Activated naive CD4-positive, alpha-beta T cell treated with anti-CD3 and anti-CD28 coated beads, Interleukin-2, amount 50 U/mL, for 24 hours (primary cell): ENCODE measurements around the gene TSHZ1.

Source experiments
- H3K27ac Mint-ChIP-seq: one replicate; pipeline ENCODE4 v1.8.0; 2021; ENCODE audit warnings: mild to moderate bottlenecking, mixed read lengths
- H3K27me3 Mint-ChIP-seq: one replicate; pipeline ENCODE4 v1.8.0; 2021; ENCODE audit warnings: mixed read lengths
- H3K36me3 Mint-ChIP-seq: one replicate; pipeline ENCODE4 v1.8.0; 2021; ENCODE audit warnings: mixed read lengths
- H3K4me1 Mint-ChIP-seq: one replicate; pipeline ENCODE4 v1.8.0; 2021; ENCODE audit warnings: mixed read lengths
- H3K4me3 Mint-ChIP-seq: one replicate; pipeline ENCODE4 v1.8.0; 2021; ENCODE audit warnings: mild to moderate bottlenecking, mixed read lengths
- H3K9me3 Mint-ChIP-seq: one replicate; pipeline ENCODE4 v1.8.0; 2021; ENCODE audit warnings: mixed read lengths

Gene TSHZ1

DNA sequence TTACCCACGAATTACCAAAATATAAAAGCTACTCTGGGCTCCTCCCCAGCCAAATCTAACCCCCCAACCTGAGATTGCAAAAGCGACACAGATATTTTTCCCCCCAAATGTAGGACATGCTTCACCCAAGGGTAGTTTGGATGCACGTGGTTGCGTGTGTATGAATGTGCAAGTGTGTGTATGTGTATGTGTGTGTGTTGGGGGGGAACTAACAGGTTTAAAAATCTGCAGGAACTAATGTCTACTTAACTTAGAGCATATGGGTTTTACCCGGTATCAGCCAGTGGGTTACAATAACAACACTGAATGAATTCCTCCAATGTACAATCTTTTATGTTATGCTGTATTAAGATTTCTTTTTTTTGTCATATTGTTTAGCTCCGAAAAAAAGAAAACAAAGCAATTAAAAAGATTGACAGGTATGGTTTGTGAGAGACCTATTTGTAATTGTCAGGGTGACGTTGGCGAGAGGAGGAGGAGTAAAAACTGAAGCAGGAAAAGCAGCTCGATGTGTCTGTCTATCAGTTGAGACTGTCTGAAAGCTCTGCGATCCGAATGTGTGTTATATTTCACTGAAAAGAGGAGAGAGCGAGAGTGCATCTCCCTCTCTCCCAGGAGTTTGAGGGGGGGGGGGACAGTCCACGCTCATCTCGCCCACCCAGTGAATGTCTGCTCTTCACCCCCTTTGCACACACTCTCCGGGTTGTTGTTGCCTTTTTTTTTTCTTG is at the start of gene TSHZ1:
TSHZ1 (plus strand) TSS at position 524 of the 728 bp plus-strand sequence. CDS start 1,080 bp downstream, outside the sequence.
- peak within 1 kb of the TSS; percentile 98 for H3K27ac Mint-ChIP-seq
- H3K4me3 Mint-ChIP-seq: peak within 1 kb of the TSS; percentile 99
- H3K36me3 Mint-ChIP-seq: peaks cover 2% of the 10 kb centered on the region
- H3K4me1 Mint-ChIP-seq: peaks cover 72% of the 10 kb centered on the region
- H3K27me3 Mint-ChIP-seq: no peaks in the 10 kb centered on the region
- H3K9me3 Mint-ChIP-seq: no peaks in the 10 kb centered on the region

DNA sequence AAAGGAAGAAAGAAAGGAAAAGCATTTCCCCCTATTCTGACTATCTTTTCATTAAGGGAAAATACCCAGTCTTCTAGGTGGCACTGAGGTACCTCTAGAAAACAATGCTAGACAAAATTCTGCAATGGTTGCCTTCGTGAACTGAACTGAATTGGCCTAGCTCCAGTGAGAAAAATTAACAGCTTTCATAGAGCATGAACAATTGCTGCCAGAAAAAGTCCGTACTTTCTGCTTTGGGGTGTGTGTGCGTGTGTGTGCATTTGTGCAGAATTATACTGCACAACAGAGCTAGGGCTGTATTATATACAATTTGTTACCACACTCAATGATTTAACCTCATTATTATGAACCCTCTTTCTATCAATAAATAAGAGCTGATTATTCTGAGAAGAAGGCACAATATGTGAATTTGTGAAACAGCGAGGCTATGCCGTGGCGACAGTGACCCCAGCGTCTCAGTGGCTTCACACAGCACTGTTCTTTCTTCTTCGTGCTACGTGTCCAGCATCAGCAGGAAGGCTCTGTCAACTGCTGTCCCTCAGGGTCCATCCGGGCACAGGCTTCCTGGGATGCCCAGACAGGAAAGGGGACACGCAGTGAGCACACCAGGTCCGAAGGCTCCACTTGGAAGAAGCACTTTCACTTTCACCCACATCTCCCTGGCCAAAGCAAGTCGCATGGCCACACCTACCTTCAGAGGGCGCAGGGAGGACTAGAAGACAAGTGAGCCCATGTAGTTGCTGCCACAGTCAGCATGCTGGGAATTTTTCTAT is 49.2 kb upstream of the TSHZ1 start:
- Mint-ChIP-seq H3K36me3 (no peaks in the 10 kb centered on the region), H3K27me3 (no peaks in the 10 kb centered on the region), H3K9me3 (no peaks in the 10 kb centered on the region), H3K4me1 (peaks cover 15% of the 10 kb centered on the region), H3K27ac (peak overlapping the region; percentile 27), H3K4me3 (peak overlapping the region; percentile 88)

GRCh38 chr18:75162467-75162866 is 48.1 kb upstream of the TSHZ1 start:
- H3K27me3 Mint-ChIP-seq: no peaks in the 10 kb centered on the region
- H3K4me3 Mint-ChIP-seq: peak overlapping the region; percentile 6
- no peak overlapping the region for H3K27ac Mint-ChIP-seq
- no peaks in the 10 kb centered on the region for H3K36me3 Mint-ChIP-seq
- H3K4me1 Mint-ChIP-seq: peaks cover 15% of the 10 kb centered on the region
- no peaks in the 10 kb centered on the region for H3K9me3 Mint-ChIP-seq

DNA sequence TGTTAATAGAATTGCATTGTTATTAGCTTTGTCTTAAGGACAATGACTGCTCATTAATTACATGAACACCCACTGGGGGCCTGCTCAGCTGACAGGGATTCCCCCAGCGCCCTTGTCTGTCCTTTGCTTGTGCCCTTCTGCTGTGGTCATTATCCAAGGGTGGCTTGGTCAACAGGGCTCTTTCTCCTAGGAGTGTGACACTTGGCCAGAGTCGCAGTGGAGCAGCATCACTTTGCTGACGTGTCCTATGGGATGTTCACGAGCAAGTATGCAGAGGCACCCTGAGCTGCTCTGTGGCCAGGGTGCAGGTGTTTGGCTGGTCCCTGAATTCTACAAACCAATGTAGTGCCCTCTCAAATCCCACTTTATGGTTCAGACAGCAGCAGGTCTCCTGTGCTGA is 47.6 kb upstream of the TSHZ1 start:
- no peak overlapping the region for H3K27ac Mint-ChIP-seq
- peaks cover 15% of the 10 kb centered on the region for H3K4me1 Mint-ChIP-seq
- no peaks in the 10 kb centered on the region for H3K27me3 Mint-ChIP-seq
- no peaks in the 10 kb centered on the region for H3K36me3 Mint-ChIP-seq
- no peaks in the 10 kb centered on the region for H3K9me3 Mint-ChIP-seq
- no peak overlapping the region for H3K4me3 Mint-ChIP-seq

GRCh38 chr18:75163736-75164135 is 46.9 kb upstream of the TSHZ1 start:
- peaks cover 15% of the 10 kb centered on the region for H3K4me1 Mint-ChIP-seq
- no peak overlapping the region for H3K27ac Mint-ChIP-seq
- H3K27me3 Mint-ChIP-seq: no peaks in the 10 kb centered on the region

GRCh38 chr18:75164479-75164878 is 46.1 kb upstream of the TSHZ1 start:
- no peaks in the 10 kb centered on the region for H3K36me3 Mint-ChIP-seq
- no peaks in the 10 kb centered on the region for H3K27me3 Mint-ChIP-seq
- H3K27ac Mint-ChIP-seq: no peak overlapping the region
- no peak overlapping the region for H3K4me3 Mint-ChIP-seq
- peaks cover 15% of the 10 kb centered on the region for H3K4me1 Mint-ChIP-seq
- no peaks in the 10 kb centered on the region for H3K9me3 Mint-ChIP-seq

More at GRCh38 chr18:75163736-75164135, 46.9 kb upstream of the TSHZ1 start:
- H3K9me3 Mint-ChIP-seq: no peaks in the 10 kb centered on the region
- H3K4me3 Mint-ChIP-seq: no peak overlapping the region
- no peaks in the 10 kb centered on the region for H3K36me3 Mint-ChIP-seq

GRCh38 chr18:75165926-75166325 is 44.7 kb upstream of the TSHZ1 start:
- H3K9me3 Mint-ChIP-seq: no peaks in the 10 kb centered on the region
- H3K27ac Mint-ChIP-seq: no peak overlapping the region
- no peak overlapping the region for H3K4me3 Mint-ChIP-seq
- no peaks in the 10 kb centered on the region for H3K27me3 Mint-ChIP-seq
- H3K36me3 Mint-ChIP-seq: no peaks in the 10 kb centered on the region
- H3K4me1 Mint-ChIP-seq: peaks cover 12% of the 10 kb centered on the region

- H3K9me3 Mint-ChIP-seq: no peaks in the 10 kb centered on the region
- H3K36me3 Mint-ChIP-seq: no peaks in the 10 kb centered on the region
- no peak overlapping the region for H3K4me3 Mint-ChIP-seq
- no peaks in the 10 kb centered on the region for H3K27me3 Mint-ChIP-seq
- H3K4me1 Mint-ChIP-seq: peaks cover under 1% of the 10 kb centered on the region
- H3K27ac Mint-ChIP-seq: no peak overlapping the region
Measured at GRCh38 chr18:75167137-75167536, 43.5 kb upstream of the TSHZ1 start.

GRCh38 chr18:75167759-75168618 is 42.6 kb upstream of the TSHZ1 start:
- Mint-ChIP-seq H3K9me3 (no peaks in the 10 kb centered on the region), H3K4me3 (no peak overlapping the region), H3K27ac (no peak overlapping the region), H3K27me3 (no peaks in the 10 kb centered on the region), H3K4me1 (no peaks in the 10 kb centered on the region), H3K36me3 (no peaks in the 10 kb centered on the region)

DNA sequence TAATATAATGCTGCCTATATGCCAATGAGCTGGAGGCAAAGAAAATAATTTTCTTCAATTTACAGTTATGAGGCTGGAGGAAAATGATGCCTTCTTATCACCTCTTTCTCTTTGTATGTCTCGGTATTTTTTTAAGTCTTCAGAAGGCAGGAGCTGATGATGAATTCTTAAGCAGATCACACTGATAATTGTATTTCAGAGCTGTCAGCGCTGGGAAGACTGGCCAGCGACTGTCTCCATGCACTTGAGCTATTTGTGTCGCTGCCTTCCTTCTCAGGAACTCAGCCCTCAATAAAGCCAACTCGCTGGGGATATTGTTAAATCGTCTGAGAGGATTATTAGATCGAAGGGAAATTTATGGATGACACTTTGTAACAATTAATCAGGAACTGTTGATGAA is 42.0 kb upstream of the TSHZ1 start:
- Mint-ChIP-seq H3K27ac (no peak overlapping the region), H3K4me3 (no peak overlapping the region), H3K4me1 (no peaks in the 10 kb centered on the region)

DNA sequence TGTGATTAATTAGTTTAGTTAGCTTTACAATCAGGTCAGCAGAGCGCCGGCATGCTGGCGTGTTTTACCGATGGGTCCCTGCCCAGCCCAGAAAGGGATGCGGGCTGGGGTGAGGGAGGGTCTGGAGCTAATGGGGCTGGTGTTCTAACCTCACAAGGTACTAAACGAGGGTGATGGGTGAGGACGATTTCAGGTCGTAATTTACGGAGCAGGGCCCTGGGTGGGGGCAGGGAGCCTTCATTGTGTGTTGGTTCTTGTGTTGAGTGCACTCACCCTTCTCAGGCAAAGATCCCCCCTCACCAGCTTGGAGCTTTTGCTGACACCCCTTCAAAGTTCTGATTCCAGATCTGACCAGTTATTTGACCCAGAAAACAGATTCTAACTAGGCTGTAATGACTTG is 41.2 kb upstream of the TSHZ1 start:
- H3K36me3 Mint-ChIP-seq: no peaks in the 10 kb centered on the region
- no peaks in the 10 kb centered on the region for H3K4me1 Mint-ChIP-seq
- H3K27ac Mint-ChIP-seq: no peak overlapping the region
- H3K4me3 Mint-ChIP-seq: no peak overlapping the region
- no peaks in the 10 kb centered on the region for H3K27me3 Mint-ChIP-seq
- H3K9me3 Mint-ChIP-seq: no peaks in the 10 kb centered on the region

More for the DNA sequence above, 42.0 kb upstream of the TSHZ1 start:
- no peaks in the 10 kb centered on the region for H3K27me3 Mint-ChIP-seq
- H3K36me3 Mint-ChIP-seq: no peaks in the 10 kb centered on the region
- H3K9me3 Mint-ChIP-seq: no peaks in the 10 kb centered on the region

DNA sequence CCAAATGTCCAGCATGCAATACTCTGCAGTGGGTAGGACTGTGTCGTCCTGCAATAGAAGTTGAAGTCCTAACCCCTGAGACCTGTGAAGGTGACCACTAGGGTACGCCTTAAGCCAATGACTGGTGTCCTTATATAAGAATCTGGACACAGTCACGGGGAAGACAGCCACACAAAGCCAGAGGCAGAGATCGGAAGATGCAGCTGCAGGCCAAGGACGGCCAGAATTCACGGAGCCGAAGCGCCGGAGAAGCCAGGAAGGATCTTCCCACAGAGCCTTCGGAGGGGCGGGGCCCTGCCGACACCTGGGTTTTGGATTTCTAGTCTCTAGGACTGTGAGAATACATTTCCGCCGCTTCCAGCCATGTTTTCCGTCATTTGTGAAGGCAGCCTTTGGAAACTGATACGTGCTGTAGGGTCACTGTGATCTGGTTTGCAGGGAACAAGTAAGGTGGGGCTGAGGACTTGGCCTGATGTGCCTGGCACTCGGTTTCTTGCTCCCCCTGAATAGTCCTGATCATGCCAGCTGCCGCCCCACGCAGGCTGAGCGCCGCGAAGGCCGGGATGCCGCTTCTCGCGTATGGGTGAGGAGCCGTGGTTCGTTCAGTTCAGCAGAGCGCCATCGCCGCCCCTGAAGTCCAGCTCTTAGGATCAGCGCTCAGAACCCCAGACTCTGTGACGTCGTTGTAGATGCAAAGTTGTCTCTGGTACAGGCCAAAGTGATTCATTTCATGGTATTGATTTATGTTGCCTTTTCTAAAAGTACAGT is 40.4 kb upstream of the TSHZ1 start:
- no peak overlapping the region for H3K27ac Mint-ChIP-seq
- H3K4me3 Mint-ChIP-seq: no peak overlapping the region
- no peaks in the 10 kb centered on the region for H3K36me3 Mint-ChIP-seq
- no peaks in the 10 kb centered on the region for H3K4me1 Mint-ChIP-seq
- no peaks in the 10 kb centered on the region for H3K27me3 Mint-ChIP-seq
- H3K9me3 Mint-ChIP-seq: no peaks in the 10 kb centered on the region

DNA sequence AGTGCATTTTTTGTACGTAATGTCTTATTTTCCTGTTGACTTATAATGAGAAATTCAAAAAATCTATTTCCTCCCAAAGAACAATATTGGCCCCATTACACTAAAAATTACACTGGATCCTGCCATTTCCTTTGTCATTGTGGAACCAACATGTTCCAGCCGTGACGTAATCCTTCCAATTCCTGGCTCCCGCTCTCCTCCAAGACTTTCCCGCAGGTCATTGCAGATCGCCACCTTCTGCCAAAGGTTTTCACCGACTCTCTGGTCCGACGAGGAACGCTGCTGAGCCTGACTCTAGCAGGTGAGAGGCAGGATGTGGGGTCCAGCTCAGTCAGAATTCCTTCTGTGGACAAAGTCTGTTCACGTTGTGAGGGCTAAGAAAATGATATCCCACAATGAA is 39.7 kb upstream of the TSHZ1 start:
- no peak overlapping the region for H3K4me3 Mint-ChIP-seq
- H3K36me3 Mint-ChIP-seq: no peaks in the 10 kb centered on the region
- H3K4me1 Mint-ChIP-seq: no peaks in the 10 kb centered on the region
- no peaks in the 10 kb centered on the region for H3K9me3 Mint-ChIP-seq
- no peak overlapping the region for H3K27ac Mint-ChIP-seq
- H3K27me3 Mint-ChIP-seq: no peaks in the 10 kb centered on the region

DNA sequence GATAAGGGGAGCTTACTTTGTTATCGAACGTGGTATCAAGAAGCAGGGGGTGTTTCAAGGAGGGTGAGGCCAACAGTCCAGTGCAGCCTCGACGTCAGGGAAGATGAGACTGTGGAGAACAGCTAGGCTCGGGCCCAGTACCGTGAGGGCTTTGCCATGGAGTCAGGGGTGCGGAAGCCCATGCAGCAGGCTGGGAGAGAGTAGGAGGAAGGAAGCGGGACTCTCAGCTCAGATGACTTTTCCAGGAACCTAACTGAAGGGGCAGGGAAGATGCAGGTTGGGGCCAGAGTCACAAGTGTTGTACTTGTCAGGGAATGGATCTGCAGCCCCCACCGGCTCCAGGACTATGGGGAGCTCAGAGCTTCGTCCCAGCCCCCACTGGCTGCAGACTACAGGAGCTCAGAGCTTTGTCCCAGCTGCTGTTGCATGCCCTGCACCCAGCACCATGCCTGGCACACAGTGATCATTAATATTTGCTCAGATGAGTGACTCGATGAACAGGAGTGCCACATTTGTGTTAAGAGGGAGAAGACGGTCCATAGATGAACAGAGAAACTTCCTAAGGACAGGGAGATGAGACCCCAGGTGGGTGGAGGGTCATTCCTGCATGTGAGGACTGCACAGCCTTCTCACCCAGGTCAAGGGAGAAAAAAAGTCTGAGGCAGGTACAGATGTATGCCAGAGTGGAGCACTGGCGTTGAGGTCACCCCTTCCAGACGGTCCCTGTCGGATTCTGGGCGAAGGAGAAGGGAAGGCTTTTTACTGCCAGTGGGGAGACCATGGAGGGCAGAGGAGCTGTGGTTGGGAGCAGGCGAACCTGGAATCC is 38.1 kb upstream of the TSHZ1 start:
- no peaks in the 10 kb centered on the region for H3K36me3 Mint-ChIP-seq
- no peaks in the 10 kb centered on the region for H3K4me1 Mint-ChIP-seq
- no peak overlapping the region for H3K4me3 Mint-ChIP-seq
- H3K27ac Mint-ChIP-seq: no peak overlapping the region
- no peaks in the 10 kb centered on the region for H3K9me3 Mint-ChIP-seq
- no peaks in the 10 kb centered on the region for H3K27me3 Mint-ChIP-seq
